Measurements from ENCODE around the gene MAP3K3.
A peak's percentile ranks its signal among the peaks of the same experiment; 100 is the strongest.

Gene MAP3K3

GRCh38 chr17:63631062-63631461 lies 8.8 kb downstream of the MAP3K3 start:
- WGBS (ENCODE audit: insufficient coverage), result 100% methylated on average over 2 of the region's 3 CpGs
- H3K4me3 ChIP-seq (ENCODE audit: control insufficient read depth in 1 of 7, extremely low read depth in 1 of 7, insufficient read depth in 4 of 7, low read depth in 2 of 7, low read length in 6 of 7), result no peak overlapping the region
- H3K36me3 ChIP-seq (ENCODE audit: control insufficient read depth in 4 of 4, insufficient read depth in 4 of 4, low read length in 3 of 4), result peaks cover 4 to 22% (median 6%) of the 10 kb centered on the region in 4 experiments
- H3K4me1 ChIP-seq (ENCODE audit: control extremely low read depth in 1 of 4, control insufficient read depth in 4 of 4, insufficient read depth in 4 of 4, low read length in 3 of 4), result peaks cover 19 to 44% (median 29%) of the 10 kb centered on the region in 4 experiments
- ChIA-PET POLR2A (interaction anchor here (0.7 kb wide), 1 partner anchor 114 kb away, joined by 3 read pairs; no protein-coding TSS in a partner anchor), CTCF (interaction anchor here (1.3 to 2.4 kb wide), 3 partner anchors 8 to 67 kb away, joined by 3 to 10 read pairs (median 7); no protein-coding TSS in a partner anchor)
- no peaks in the 10 kb centered on the region for H3K27me3 ChIP-seq (replicated peaks in 2 of 5; ENCODE audit: control insufficient read depth in 4 of 5, insufficient read depth in 5 of 5, low read length in 4 of 5)
- H3K27ac ChIP-seq (ENCODE audit: insufficient read depth in 1 of 2, low read depth in 1 of 2, low read length in 2 of 2, poor library complexity in 1 of 2, severe bottlenecking in 2 of 2), result no peak overlapping the region
- H3K9me3 ChIP-seq (ENCODE audit: control extremely low read depth in 1 of 5, control insufficient read depth in 4 of 5, insufficient read depth in 2 of 5, low read depth in 1 of 5, low read length in 4 of 5), result no peaks in the 10 kb centered on the region
- no peak for DNase-seq

GRCh38 chr17:63631626-63632025 lies 9.4 kb downstream of the MAP3K3 start:
- H3K4me1 ChIP-seq (ENCODE audit: control extremely low read depth in 1 of 4, control insufficient read depth in 4 of 4, insufficient read depth in 4 of 4, low read length in 3 of 4), result peaks cover 19 to 41% (median 28%) of the 10 kb centered on the region in 4 experiments
- WGBS (ENCODE audit: insufficient coverage), result no CpG with 5 or more reads among the region's 1 CpG
- no peak overlapping the region for H3K27ac ChIP-seq (ENCODE audit: insufficient read depth in 1 of 2, low read depth in 1 of 2, low read length in 2 of 2, poor library complexity in 1 of 2, severe bottlenecking in 2 of 2)
- H3K27me3 ChIP-seq (replicated peaks in 2 of 5; ENCODE audit: control insufficient read depth in 4 of 5, insufficient read depth in 5 of 5, low read length in 4 of 5), result no peaks in the 10 kb centered on the region
- POLR2A ChIA-PET, result no interaction called here
- CTCF ChIA-PET, result no interaction called here
- H3K9me3 ChIP-seq (ENCODE audit: control extremely low read depth in 1 of 5, control insufficient read depth in 4 of 5, insufficient read depth in 2 of 5, low read depth in 1 of 5, low read length in 4 of 5), result no peaks in the 10 kb centered on the region
- no peak for DNase-seq
- peaks cover 8 to 28% (median 12%) of the 10 kb centered on the region in 4 experiments for H3K36me3 ChIP-seq (ENCODE audit: control insufficient read depth in 4 of 4, insufficient read depth in 4 of 4, low read length in 3 of 4)
- no peak overlapping the region for H3K4me3 ChIP-seq (ENCODE audit: control insufficient read depth in 1 of 7, extremely low read depth in 1 of 7, insufficient read depth in 4 of 7, low read depth in 2 of 7, low read length in 6 of 7)

GRCh38 chr17:63633742-63634141 lies 11.5 kb downstream of the MAP3K3 start:
- peaks cover 10 to 43% (median 26%) of the 10 kb centered on the region in 4 experiments for H3K36me3 ChIP-seq (ENCODE audit: control insufficient read depth in 4 of 4, insufficient read depth in 4 of 4, low read length in 3 of 4)
- POLR2A ChIA-PET, result interaction anchor here (0.6 to 1.3 kb wide), 4 partner anchors 32 to 981 kb away, joined by 3 to 6 read pairs (median 4); no protein-coding TSS in a partner anchor
- CTCF ChIA-PET, result interaction anchor here (0.8 to 1.6 kb wide), 3 partner anchors 11 to 60 kb away, joined by 3 to 8 read pairs (median 4); no protein-coding TSS in a partner anchor

GRCh38 chr17:63634163-63634562 lies 11.9 kb downstream of the MAP3K3 start:
- POLR2A ChIA-PET, result interaction anchor here (0.5 to 1.3 kb wide), 4 partner anchors 32 to 982 kb away, joined by 3 to 6 read pairs (median 4); no protein-coding TSS in a partner anchor
- 39% methylated on average over 4 of the region's 4 CpGs for WGBS (ENCODE audit: insufficient coverage)
- Histone ChIP-seq H3K4me1 (ENCODE audit: control extremely low read depth in 1 of 4, control insufficient read depth in 4 of 4, insufficient read depth in 4 of 4, low read length in 3 of 4) (peaks cover 16 to 32% (median 22%) of the 10 kb centered on the region in 4 experiments), H3K4me3 (ENCODE audit: control insufficient read depth in 1 of 7, extremely low read depth in 1 of 7, insufficient read depth in 4 of 7, low read depth in 2 of 7, low read length in 6 of 7) (peak overlapping the region in 2 of 7 experiments; percentile 33 to 51), H3K9me3 (ENCODE audit: control extremely low read depth in 1 of 5, control insufficient read depth in 4 of 5, insufficient read depth in 2 of 5, low read depth in 1 of 5, low read length in 4 of 5) (no peaks in the 10 kb centered on the region), H3K36me3 (ENCODE audit: control insufficient read depth in 4 of 4, insufficient read depth in 4 of 4, low read length in 3 of 4) (peaks cover 10 to 47% (median 27%) of the 10 kb centered on the region in 4 experiments), H3K27ac (ENCODE audit: insufficient read depth in 1 of 2, low read depth in 1 of 2, low read length in 2 of 2, poor library complexity in 1 of 2, severe bottlenecking in 2 of 2) (peak overlapping the region; percentile 36 to 69), H3K27me3 (replicated peaks in 2 of 5; ENCODE audit: control insufficient read depth in 4 of 5, insufficient read depth in 5 of 5, low read length in 4 of 5) (no peaks in the 10 kb centered on the region)
- peak in 2 of 3 donors; percentile 52 to 53 for DNase-seq
- CTCF ChIA-PET, result interaction anchor here (0.8 to 1.6 kb wide), 4 partner anchors 11 to 60 kb away, joined by 3 to 8 read pairs (median 4); no protein-coding TSS in a partner anchor

More at GRCh38 chr17:63633742-63634141, 11.5 kb downstream of the MAP3K3 start:
- DNase-seq, result no peak
- Histone ChIP-seq H3K9me3 (ENCODE audit: control extremely low read depth in 1 of 5, control insufficient read depth in 4 of 5, insufficient read depth in 2 of 5, low read depth in 1 of 5, low read length in 4 of 5) (no peaks in the 10 kb centered on the region), H3K4me1 (ENCODE audit: control extremely low read depth in 1 of 4, control insufficient read depth in 4 of 4, insufficient read depth in 4 of 4, low read length in 3 of 4) (peaks cover 16 to 34% (median 23%) of the 10 kb centered on the region in 4 experiments), H3K27ac (ENCODE audit: insufficient read depth in 1 of 2, low read depth in 1 of 2, low read length in 2 of 2, poor library complexity in 1 of 2, severe bottlenecking in 2 of 2) (peak overlapping the region; percentile 36 to 69), H3K27me3 (replicated peaks in 2 of 5; ENCODE audit: control insufficient read depth in 4 of 5, insufficient read depth in 5 of 5, low read length in 4 of 5) (no peaks in the 10 kb centered on the region), H3K4me3 (ENCODE audit: control insufficient read depth in 1 of 7, extremely low read depth in 1 of 7, insufficient read depth in 4 of 7, low read depth in 2 of 7, low read length in 6 of 7) (peak overlapping the region in 2 of 7 experiments; percentile 33 to 51)

- WGBS (ENCODE audit: insufficient coverage), result no CpG with 5 or more reads among the region's 1 CpG
- H3K4me3 ChIP-seq (ENCODE audit: control insufficient read depth in 1 of 7, extremely low read depth in 1 of 7, insufficient read depth in 4 of 7, low read depth in 2 of 7, low read length in 6 of 7), result no peak overlapping the region
- CTCF ChIA-PET, result interaction anchor here (1.2 to 1.8 kb wide), 3 partner anchors 10 to 26 kb away, joined by 3 to 5 read pairs (median 4); no protein-coding TSS in a partner anchor
- peaks cover 10 to 49% (median 27%) of the 10 kb centered on the region in 4 experiments for H3K36me3 ChIP-seq (ENCODE audit: control insufficient read depth in 4 of 4, insufficient read depth in 4 of 4, low read length in 3 of 4)
- H3K27me3 ChIP-seq (replicated peaks in 2 of 5; ENCODE audit: control insufficient read depth in 4 of 5, insufficient read depth in 5 of 5, low read length in 4 of 5), result no peaks in the 10 kb centered on the region
- H3K4me1 ChIP-seq (ENCODE audit: control extremely low read depth in 1 of 4, control insufficient read depth in 4 of 4, insufficient read depth in 4 of 4, low read length in 3 of 4), result peaks cover 16 to 29% (median 21%) of the 10 kb centered on the region in 4 experiments
- H3K9me3 ChIP-seq (ENCODE audit: control extremely low read depth in 1 of 5, control insufficient read depth in 4 of 5, insufficient read depth in 2 of 5, low read depth in 1 of 5, low read length in 4 of 5), result no peaks in the 10 kb centered on the region
- peak overlapping the region in 1 of 2 experiments; percentile 69 for H3K27ac ChIP-seq (ENCODE audit: insufficient read depth in 1 of 2, low read depth in 1 of 2, low read length in 2 of 2, poor library complexity in 1 of 2, severe bottlenecking in 2 of 2)
- DNase-seq, result peak in 1 of 3 donors; percentile 15
- POLR2A ChIA-PET, result interaction anchor here (1.3 kb wide), 1 partner anchor 60 kb away, joined by 3 read pairs; no protein-coding TSS in a partner anchor
Observed at GRCh38 chr17:63634816-63635215, 12.6 kb downstream of the MAP3K3 start.

- DNase-seq, result no peak
- Histone ChIP-seq H3K27me3 (replicated peaks in 2 of 5; ENCODE audit: control insufficient read depth in 4 of 5, insufficient read depth in 5 of 5, low read length in 4 of 5) (no peaks in the 10 kb centered on the region), H3K27ac (ENCODE audit: insufficient read depth in 1 of 2, low read depth in 1 of 2, low read length in 2 of 2, poor library complexity in 1 of 2, severe bottlenecking in 2 of 2) (no peak overlapping the region), H3K9me3 (ENCODE audit: control extremely low read depth in 1 of 5, control insufficient read depth in 4 of 5, insufficient read depth in 2 of 5, low read depth in 1 of 5, low read length in 4 of 5) (no peaks in the 10 kb centered on the region), H3K36me3 (ENCODE audit: control insufficient read depth in 4 of 4, insufficient read depth in 4 of 4, low read length in 3 of 4) (peaks cover 10 to 49% (median 27%) of the 10 kb centered on the region in 4 experiments), H3K4me3 (ENCODE audit: control insufficient read depth in 1 of 7, extremely low read depth in 1 of 7, insufficient read depth in 4 of 7, low read depth in 2 of 7, low read length in 6 of 7) (no peak overlapping the region), H3K4me1 (ENCODE audit: control extremely low read depth in 1 of 4, control insufficient read depth in 4 of 4, insufficient read depth in 4 of 4, low read length in 3 of 4) (peaks cover 16 to 31% (median 21%) of the 10 kb centered on the region in 4 experiments)
- POLR2A ChIA-PET, result no interaction called here
- CTCF ChIA-PET, result interaction anchor here (0.9 to 1.8 kb wide), 6 partner anchors 10 to 209 kb away, joined by 3 to 5 read pairs (median 3); no protein-coding TSS in a partner anchor
- WGBS (ENCODE audit: insufficient coverage), result no CpG with 5 or more reads among the region's 2 CpGs
Observed at GRCh38 chr17:63635290-63635689, 13.1 kb downstream of the MAP3K3 start.

- Histone ChIP-seq H3K9me3 (ENCODE audit: control extremely low read depth in 1 of 5, control insufficient read depth in 4 of 5, insufficient read depth in 2 of 5, low read depth in 1 of 5, low read length in 4 of 5) (no peaks in the 10 kb centered on the region), H3K27ac (ENCODE audit: insufficient read depth in 1 of 2, low read depth in 1 of 2, low read length in 2 of 2, poor library complexity in 1 of 2, severe bottlenecking in 2 of 2) (no peak overlapping the region), H3K36me3 (ENCODE audit: control insufficient read depth in 4 of 4, insufficient read depth in 4 of 4, low read length in 3 of 4) (peaks cover 12 to 51% (median 27%) of the 10 kb centered on the region in 4 experiments), H3K27me3 (replicated peaks in 2 of 5; ENCODE audit: control insufficient read depth in 4 of 5, insufficient read depth in 5 of 5, low read length in 4 of 5) (no peaks in the 10 kb centered on the region), H3K4me3 (ENCODE audit: control insufficient read depth in 1 of 7, extremely low read depth in 1 of 7, insufficient read depth in 4 of 7, low read depth in 2 of 7, low read length in 6 of 7) (no peak overlapping the region), H3K4me1 (ENCODE audit: control extremely low read depth in 1 of 4, control insufficient read depth in 4 of 4, insufficient read depth in 4 of 4, low read length in 3 of 4) (peaks cover 14 to 34% (median 21%) of the 10 kb centered on the region in 4 experiments)
- ChIA-PET CTCF (interaction anchor here (0.7 to 1.8 kb wide), 6 partner anchors 9 to 210 kb away, joined by 3 to 5 read pairs (median 3); no protein-coding TSS in a partner anchor), POLR2A (no interaction called here)
- 100% methylated on average over 1 of the region's 2 CpGs for WGBS (ENCODE audit: insufficient coverage)
- no peak for DNase-seq
Observed at GRCh38 chr17:63635787-63636186, 13.6 kb downstream of the MAP3K3 start.

All from common myeloid progenitor, CD34-positive (primary cell).